GM19372 (cell line): Measurements from ENCODE around the gene PAGE2.
"Not testable (repeated sequence)": the region's sequence is repeated elsewhere in the genome, so short reads cannot be mapped to it uniquely, and the experiment has no call there.

Source experiments
- ATAC-seq: cut with Tn5 transposase; IDR thresholded peaks from one replicate; pipeline ENCODE4 v1.9.1; 2021; ENCODE audit warnings: mild to moderate bottlenecking, low read depth, moderate library complexity; ENCODE audit not compliant: unreplicated experiment

PAGE2 gene

GRCh38 chrX:55088795-55089489 lies at the start of gene PAGE2:
Gene PAGE2, plus strand, starts transcription at chrX:55089018. Its CDS starts 1,003 bp downstream, at chrX:55090021.
- ATAC-seq: no peak

- ATAC-seq: no peak
These were observed 49.3 kb upstream of the PAGE2 start for GRCh38 chrX:55039471-55039870.

- no peak for ATAC-seq
These were observed 47.3 kb upstream of the PAGE2 start for GRCh38 chrX:55041514-55041913.

- not testable (repeated sequence) for ATAC-seq
These were observed 38.2 kb upstream of the PAGE2 start for GRCh38 chrX:55050599-55050998.

DNA sequence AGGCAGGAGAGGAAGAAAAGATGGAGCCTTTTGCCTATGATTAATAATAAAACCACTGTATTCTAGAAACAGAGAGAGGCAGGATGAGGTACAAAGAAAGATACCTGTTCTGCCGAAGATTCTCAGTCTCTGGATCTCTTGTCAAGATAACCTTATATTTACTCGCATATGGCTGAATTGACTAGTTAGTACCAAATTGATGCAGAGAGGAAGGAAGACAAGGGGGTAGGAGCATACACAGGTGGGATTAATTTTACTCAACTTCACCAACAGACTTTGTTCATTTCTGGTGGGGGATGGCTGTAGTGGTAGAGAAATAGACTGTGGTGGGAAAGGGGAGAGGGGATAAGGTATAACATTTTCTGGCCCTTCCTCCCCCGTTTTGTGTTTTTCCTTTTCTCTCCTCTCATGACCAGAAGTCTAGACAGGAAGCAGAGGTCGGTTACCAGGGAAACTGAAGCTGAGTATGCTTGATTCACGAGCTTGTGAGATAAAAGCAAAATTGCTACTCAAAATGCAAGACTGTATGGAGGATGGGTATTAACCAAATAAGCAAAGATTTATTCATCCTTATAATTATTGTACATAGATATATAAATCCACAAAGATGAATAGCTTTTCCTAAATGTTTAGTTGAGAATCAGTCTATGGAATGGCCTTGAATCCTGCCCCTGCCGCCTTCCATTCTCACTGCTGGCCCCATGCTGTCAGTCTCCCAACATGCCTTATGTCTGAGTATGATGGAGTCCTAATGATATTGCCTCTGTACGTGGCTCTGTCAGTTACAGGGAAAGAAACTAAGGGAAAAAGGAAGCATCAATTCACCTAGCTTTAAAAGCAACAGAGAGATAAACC lies 31.8 kb upstream of the PAGE2 start:
- ATAC-seq: no peak

GRCh38 chrX:55057675-55058249 lies 31.1 kb upstream of the PAGE2 start:
- no peak for ATAC-seq

GRCh38 chrX:55067180-55067579 lies 21.6 kb upstream of the PAGE2 start:
- not testable (repeated sequence) for ATAC-seq

- ATAC-seq: no peak
These were observed 16.5 kb upstream of the PAGE2 start for GRCh38 chrX:55072286-55072685.

- ATAC-seq: no peak
These were observed 13.9 kb upstream of the PAGE2 start, which contains the start of gene PAGE2B for GRCh38 chrX:55074851-55075467. Gene PAGE2B, plus strand, starts transcription at chrX:55075030. Its CDS starts 1,012 bp downstream, at chrX:55076042.

GRCh38 chrX:55098691-55099090 lies 9.9 kb downstream of the PAGE2 start:
- no peak for ATAC-seq

GRCh38 chrX:55099162-55099561 lies 10.3 kb downstream of the PAGE2 start:
- ATAC-seq: no peak

GRCh38 chrX:55102754-55103153 lies 13.9 kb downstream of the PAGE2 start:
- no peak for ATAC-seq

- no peak for ATAC-seq
These were observed 18.4 kb downstream of the PAGE2 start for GRCh38 chrX:55107262-55107661.

DNA sequence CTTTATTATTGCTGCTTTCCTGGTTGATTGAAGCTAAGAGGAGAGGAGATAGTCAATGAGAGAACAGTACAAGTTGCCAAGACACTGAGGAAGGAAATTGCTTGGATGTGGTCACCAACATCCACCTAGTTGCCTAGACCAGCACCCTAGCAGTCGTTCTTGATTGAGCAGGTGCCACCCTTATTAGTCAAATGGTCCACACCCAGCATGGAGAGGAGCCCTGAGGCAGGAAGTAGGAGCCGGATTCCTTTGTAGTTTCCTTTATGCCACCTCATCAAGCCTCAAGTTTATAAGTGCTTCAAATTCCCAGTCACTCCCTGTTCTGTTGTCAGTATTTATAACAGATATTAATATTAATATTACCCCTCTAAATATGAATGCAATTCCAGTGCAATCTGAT lies 19.1 kb downstream of the PAGE2 start:
- ATAC-seq: no peak

GRCh38 chrX:55109306-55109705 lies 20.5 kb downstream of the PAGE2 start:
- ATAC-seq: no peak

DNA sequence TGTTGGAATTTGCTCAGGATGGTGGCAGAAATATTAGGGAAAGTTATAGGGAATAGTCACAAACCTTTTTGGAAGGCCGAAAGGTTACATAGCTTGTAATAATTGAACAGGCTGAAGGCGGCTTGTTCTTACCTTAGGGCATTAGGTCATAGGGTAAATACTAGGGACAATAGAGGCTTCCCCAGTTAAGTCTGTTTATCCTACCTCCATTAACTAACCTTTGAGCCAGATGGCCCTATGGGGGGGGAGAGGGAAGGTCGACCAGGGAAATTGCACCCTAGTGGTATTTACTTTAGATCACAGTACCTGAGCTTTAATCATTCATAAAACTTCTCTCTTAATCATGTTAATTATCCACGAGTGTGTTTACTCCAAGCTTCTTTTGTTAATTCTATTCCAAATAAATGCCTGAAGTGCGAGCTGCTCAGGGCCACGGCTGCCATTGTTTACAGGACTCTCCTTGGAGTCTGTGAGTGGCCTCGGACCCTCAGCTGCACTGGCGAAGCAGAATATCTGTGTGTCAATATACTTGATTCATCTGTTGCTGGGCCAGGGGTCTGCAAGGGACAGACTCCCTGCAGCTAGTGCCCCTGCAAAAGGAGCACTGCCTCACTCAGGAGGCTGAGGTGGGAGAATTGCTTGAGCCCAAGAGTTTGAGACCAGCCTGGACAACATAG lies 22.9 kb downstream of the PAGE2 start:
- no peak for ATAC-seq

GRCh38 chrX:55116589-55116988 lies 27.8 kb downstream of the PAGE2 start:
- ATAC-seq: not testable (repeated sequence)

DNA sequence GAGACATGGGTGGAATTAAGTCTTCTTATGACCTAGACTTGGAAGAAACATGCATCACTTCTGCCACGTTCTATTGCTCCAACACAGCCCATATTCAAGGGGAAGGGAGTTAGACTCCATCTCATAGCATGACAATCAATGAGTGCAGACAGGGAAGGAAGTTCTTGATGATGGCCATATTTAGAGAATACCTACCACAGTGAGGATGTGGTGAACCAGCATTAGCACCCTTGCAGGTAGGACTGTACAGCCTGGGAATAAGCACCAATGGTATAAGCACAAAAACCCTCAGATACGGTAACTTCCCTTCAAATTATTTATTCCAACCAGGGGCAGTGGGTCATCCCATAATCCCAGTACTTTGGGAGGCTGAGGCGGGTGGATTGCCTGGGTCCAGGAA lies 29.8 kb downstream of the PAGE2 start:
- no peak for ATAC-seq

DNA sequence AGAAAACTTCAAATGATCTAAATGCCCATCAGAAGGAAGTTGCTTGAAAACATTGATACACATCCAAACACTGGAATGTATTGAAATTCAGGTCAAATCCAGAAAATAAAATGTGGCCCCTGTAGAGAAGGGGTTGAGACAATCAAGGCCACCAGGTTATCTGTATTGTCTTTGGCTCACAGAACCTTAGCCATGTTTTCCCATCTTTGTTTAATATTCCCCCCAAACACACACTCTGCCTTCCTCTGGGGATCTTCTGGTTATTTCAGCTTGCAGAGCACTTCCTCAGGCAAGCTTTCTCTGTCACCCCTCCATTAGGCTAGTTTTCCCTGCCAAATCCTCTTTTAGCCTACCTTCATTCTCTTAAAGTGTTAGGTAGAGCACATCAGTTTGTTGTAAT lies 30.5 kb downstream of the PAGE2 start:
- ATAC-seq: no peak

GRCh38 chrX:55119712-55120111 lies 30.9 kb downstream of the PAGE2 start:
- ATAC-seq: no peak
